Stimulated activated CD4-positive, alpha-beta T cell treated with anti-CD3 and anti-CD28 coated beads, Interleukin-2, amount 100 ng/mL, for 4 hours (primary cell): Measurements from ENCODE around the gene P4HA1.

Experiments
- DNase-seq: peaks from one replicate; pipeline ENCODE4 v3.0.0-alpha.2; 2020; ENCODE audit warnings: low read depth

P4HA1 gene

GRCh38 chr10:72979709-72980108 lies 117.0 kb downstream of the P4HA1 start:
- DNase-seq = no peak

- DNase-seq = no peak
Measured at GRCh38 chr10:72976886-72977285, 119.8 kb downstream of the P4HA1 start.
